H9 (cell line): ENCODE results near the gene MINDY4. TPM values are rescaled to one million over a fixed set of nuclear protein-coding genes. Genes with fewer than 3 reads are reported as not detected.

Experiments
- DNase-seq: peaks from one replicate; pipeline ENCODE4 v3.0.0-alpha.2; 2017
- H2AFZ ChIP-seq: one replicate; pipeline ENCODE4 v1.6.1; 2013; ENCODE audit warnings: mild to moderate bottlenecking, low read length, control low read depth, moderate library complexity
- H2AK5ac ChIP-seq: 2 replicates; pipeline ENCODE4 v1.6.1; 2013; ENCODE audit warnings: low read length, control low read depth, mixed read lengths; ENCODE audit not compliant: insufficient read length
- H2BK120ac ChIP-seq: one replicate; pipeline ENCODE4 v1.6.1; 2013; ENCODE audit warnings: low read depth, mild to moderate bottlenecking, low read length, control low read depth, inconsistent platforms; ENCODE audit not compliant: poor library complexity, severe bottlenecking
- H2BK12ac ChIP-seq: 2 replicates; pipeline ENCODE4 v1.6.1; 2013; ENCODE audit warnings: low read length, control low read depth, mixed read lengths, low read depth; ENCODE audit not compliant: insufficient read length
- H2BK15ac ChIP-seq: 2 replicates; pipeline ENCODE4 v1.6.1; 2013; ENCODE audit warnings: low read depth, low read length, control low read depth
- H2BK20ac ChIP-seq: one replicate; pipeline ENCODE4 v1.6.1; 2013; ENCODE audit warnings: low read depth, mild to moderate bottlenecking, low read length, control low read depth, inconsistent platforms; ENCODE audit not compliant: poor library complexity, severe bottlenecking
- H2BK5ac ChIP-seq: 2 replicates; pipeline ENCODE4 v1.6.1; 2013; ENCODE audit warnings: low read length, control low read depth, mixed read lengths; ENCODE audit not compliant: insufficient read length
- H3K14ac ChIP-seq: 2 replicates; pipeline ENCODE4 v1.6.1; 2013; ENCODE audit warnings: low read length, control low read depth; ENCODE audit not compliant: insufficient read depth
- H3K18ac ChIP-seq: 2 replicates; pipeline ENCODE4 v1.6.1; 2013; ENCODE audit warnings: low read depth, mild to moderate bottlenecking, mixed read lengths, low read length, control low read depth; ENCODE audit not compliant: insufficient read length
- H3K23ac ChIP-seq: 2 replicates; pipeline ENCODE4 v1.6.1; 2013; ENCODE audit warnings: low read length, control low read depth, mixed read lengths, low read depth; ENCODE audit not compliant: insufficient read length
- H3K23me2 ChIP-seq: 2 replicates; pipeline ENCODE4 v1.6.1; 2013; ENCODE audit warnings: low read depth, mild to moderate bottlenecking, mixed read lengths, low read length, control low read depth; ENCODE audit not compliant: insufficient read length, poor library complexity, severe bottlenecking
- H3K27ac ChIP-seq: 2 replicates; pipeline ENCODE4 v1.5.1; 2013; ENCODE audit warnings: low read length, control low read depth, mixed read lengths, low read depth; ENCODE audit not compliant: insufficient read length
- H3K27me3 ChIP-seq: 2 replicates; pipeline ENCODE4 v1.6.1; 2013; ENCODE audit warnings: low read length, control low read depth, inconsistent platforms; ENCODE audit not compliant: insufficient read depth
- H3K4ac ChIP-seq: 2 replicates; pipeline ENCODE4 v1.6.1; 2013; ENCODE audit warnings: low read depth, mild to moderate bottlenecking, control low read depth, inconsistent platforms, low read length, moderate library complexity
- H3K4me1 ChIP-seq: 2 replicates; pipeline ENCODE4 v1.6.1; 2013; ENCODE audit warnings: low read length, control low read depth, inconsistent platforms; ENCODE audit not compliant: insufficient read depth
- H3K4me2 ChIP-seq: 2 replicates; pipeline ENCODE4 v1.6.1; 2013; ENCODE audit warnings: low read length, control low read depth, mixed read lengths; ENCODE audit not compliant: insufficient read length, insufficient read depth
- H3K56ac ChIP-seq: 2 replicates; pipeline ENCODE4 v1.6.1; 2013; ENCODE audit warnings: low read depth, mild to moderate bottlenecking, mixed read lengths, low read length, control low read depth; ENCODE audit not compliant: insufficient read length
- H3K79me1 ChIP-seq: 2 replicates; pipeline ENCODE4 v1.6.1; 2013; ENCODE audit warnings: low read depth, mild to moderate bottlenecking, moderate library complexity, low read length, control low read depth, inconsistent platforms; ENCODE audit not compliant: insufficient read depth, poor library complexity, severe bottlenecking
- H3K79me2 ChIP-seq: 2 replicates; pipeline ENCODE4 v1.6.1; 2013; ENCODE audit warnings: low read length, control low read depth, inconsistent platforms; ENCODE audit not compliant: insufficient read depth
- H3K9ac ChIP-seq: 2 replicates; pipeline ENCODE4 v1.6.1; 2013; ENCODE audit warnings: low read length, control low read depth, mixed read lengths; ENCODE audit not compliant: insufficient read length; ENCODE audit errors: extremely low read depth
- H3K9me3 ChIP-seq: one replicate; pipeline ENCODE4 v1.6.1; 2013; ENCODE audit warnings: low read depth, low read length, inconsistent platforms; ENCODE audit not compliant: control insufficient read depth
- H3T11ph ChIP-seq: one replicate; pipeline ENCODE4 v1.6.1; 2013; ENCODE audit warnings: mild to moderate bottlenecking, low read length, control low read depth, inconsistent platforms
- H4K20me1 ChIP-seq: one replicate; pipeline ENCODE4 v1.6.1; 2013; ENCODE audit not compliant: control insufficient read depth, insufficient read length, insufficient read depth
- H4K5ac ChIP-seq: 2 replicates; pipeline ENCODE4 v1.6.1; 2013; ENCODE audit warnings: low read depth, mild to moderate bottlenecking, mixed read lengths, low read length, control low read depth; ENCODE audit not compliant: insufficient read length
- H4K8ac ChIP-seq: replicated peaks from 2 replicates; pipeline ENCODE4 v1.6.1; 2013; ENCODE audit warnings: low read length, control low read depth, mixed read lengths, low read depth; ENCODE audit not compliant: insufficient read length
- H4K91ac ChIP-seq: 2 replicates; pipeline ENCODE4 v1.6.1; 2013; ENCODE audit warnings: low read depth, mild to moderate bottlenecking, moderate library complexity, mixed read lengths, low read length, control low read depth; ENCODE audit not compliant: insufficient read length
- H3K27ac Mint-ChIP-seq, 3 experiments: 2 replicates in 2 of 3; 3 replicates in 1 of 3; pipeline ENCODE4 v1.8.0; 2020 to 2021; ENCODE audit warnings: mixed read lengths in 3 of 3, mild to moderate bottlenecking in 1 of 3, moderate library complexity in 1 of 3
- H3K27me3 Mint-ChIP-seq: 2 replicates; pipeline ENCODE4 v1.8.0; 2021; ENCODE audit warnings: low read depth, mild to moderate bottlenecking, moderate library complexity, mixed read lengths
- H3K36me3 Mint-ChIP-seq, 3 experiments: 2 replicates in 2 of 3; 3 replicates in 1 of 3; pipeline ENCODE4 v1.8.0; 2020 to 2021; ENCODE audit warnings: low read depth in 3 of 3, mixed read lengths in 3 of 3; ENCODE audit not compliant: insufficient read depth in 1 of 3
- H3K4me1 Mint-ChIP-seq, 2 experiments: 2 replicates each; pipeline ENCODE4 v1.8.0; 2020; ENCODE audit warnings: mixed read lengths in 2 of 2
- H3K4me3 Mint-ChIP-seq, 2 experiments: 2 replicates in 1 of 2; 3 replicates in 1 of 2; pipeline ENCODE4 v1.8.0; 2020 to 2021; ENCODE audit warnings: mild to moderate bottlenecking in 2 of 2, mixed read lengths in 2 of 2, moderate library complexity in 1 of 2
- H3K9me3 Mint-ChIP-seq, 2 experiments: 2 replicates in 1 of 2; 3 replicates in 1 of 2; pipeline ENCODE4 v1.8.0; 2020; ENCODE audit warnings: mild to moderate bottlenecking in 2 of 2, mixed read lengths in 2 of 2, moderate library complexity in 1 of 2
- CTCF ChIP-seq: fragments of 200-600 bp; sonication (generic); conservative IDR thresholded peaks from 3 replicates; pipeline ENCODE4 v1.8.0; 2021; ENCODE audit warnings: antibody characterized with exemption, mild to moderate bottlenecking
- WGBS: extraction: QIAGEN DNeasy Blood & Tissue Kit; methylation state at CpG from one replicate; pipeline ENCODE4 v1.1.7; 2013; ENCODE audit warnings: missing lambda C conversion rate, low lambda C conversion rate, mixed read lengths; ENCODE audit not compliant: insufficient read length; ENCODE audit errors: extremely low coverage; 5-methylcytosine and 5-hydroxymethylcytosine counted together
- total RNA-seq: library from RNA; stranded (reverse); gene quantifications from 2 replicates; pipeline ENCODE4 v1.2.1, GENCODE V29; 2021

MINDY4 gene
- total RNA-seq, 1 experiment from 2014 or later: 3.1 TPM

- no peak overlapping the region for H3K23ac ChIP-seq
- no CpG with 5 or more reads among the region's 26 CpGs for WGBS
- no peak overlapping the region for H3K56ac ChIP-seq
- H4K5ac ChIP-seq: no peak overlapping the region
- Mint-ChIP-seq H3K9me3 (no peaks in the 10 kb centered on the region), H3K27ac (no peak overlapping the region), H3K36me3 (no peaks in the 10 kb centered on the region), H3K4me1 (peaks cover 6 to 19% of the 10 kb centered on the region in 2 experiments), H3K4me3 (no peak overlapping the region), H3K27me3 (peaks cover 83% of the 10 kb centered on the region)
- no peak for DNase-seq
- no peaks in the 10 kb centered on the region for H4K20me1 ChIP-seq
- H3K4ac ChIP-seq: no peak overlapping the region
- no peak for TF ChIP-seq CTCF
- no peak overlapping the region for H2BK120ac ChIP-seq
- no peak overlapping the region for H3K27ac ChIP-seq
- no peaks in the 10 kb centered on the region for H3K23me2 ChIP-seq
- H3K4me1 ChIP-seq: no peaks in the 10 kb centered on the region
- no peak overlapping the region for H2AFZ ChIP-seq
- H3K79me1 ChIP-seq: no peaks in the 10 kb centered on the region
- no peak overlapping the region for H2BK5ac ChIP-seq
- no peaks in the 10 kb centered on the region for H3K79me2 ChIP-seq
- H3K18ac ChIP-seq: no peak overlapping the region
- H4K8ac ChIP-seq: no peak overlapping the region
- H3K14ac ChIP-seq: peak overlapping the region; percentile 33; the same call in 1 of the 2 replicates
- no peak overlapping the region for H2BK12ac ChIP-seq
- H3K27me3 ChIP-seq: no peaks in the 10 kb centered on the region; the same call in 1 of the 2 replicates
- H3K9ac ChIP-seq: no peak overlapping the region
- H3K9me3 ChIP-seq: no peaks in the 10 kb centered on the region
- no peak overlapping the region for H3T11ph ChIP-seq
- no peak overlapping the region for H2BK15ac ChIP-seq
- no peak overlapping the region for H4K91ac ChIP-seq
- no peak overlapping the region for H2AK5ac ChIP-seq
- H3K4me2 ChIP-seq: no peak overlapping the region
- no peak overlapping the region for H2BK20ac ChIP-seq
Observed at GRCh38 chr7:30933124-30933974, 162.1 kb downstream of the MINDY4 start.
